HG03280 (cell line): ENCODE results near the gene RPL6.
"Not testable (repeated sequence)": the region's sequence is repeated elsewhere in the genome, so short reads cannot be mapped to it uniquely, and the experiment has no call there.

Experiments
- ATAC-seq: cut with Tn5 transposase; IDR thresholded peaks from one replicate; pipeline ENCODE4 v1.9.1; 2021; ENCODE audit warnings: mild to moderate bottlenecking, moderate library complexity; ENCODE audit not compliant: unreplicated experiment

The RPL6 gene

GRCh38 chr12:112420740-112421139 is 11.3 kb upstream of the RPL6 start:
- no peak for ATAC-seq

GRCh38 chr12:112419297-112420133 is 10.1 kb upstream of the RPL6 start:
- ATAC-seq = peak; percentile 49

GRCh38 chr12:112418608-112419296 is 9.3 kb upstream of the RPL6 start, which contains the start of gene PTPN11:
Gene PTPN11 (plus strand): TSS chr12:112418947. CDS start chr12:112419112, 165 bp downstream.
- ATAC-seq = peak; percentile 78

- ATAC-seq = no peak
Observed at GRCh38 chr12:112418273-112418607, 8.8 kb upstream of the RPL6 start.

- not testable (repeated sequence) for ATAC-seq
Observed at GRCh38 chr12:112415457-112415856, 6.1 kb upstream of the RPL6 start.

- ATAC-seq = no peak
Observed at GRCh38 chr12:112413855-112414625, 4.6 kb upstream of the RPL6 start.

- ATAC-seq = no peak
Observed at GRCh38 chr12:112409906-112410244, 470 bp upstream of the RPL6 start.

- no peak for ATAC-seq
Observed at GRCh38 chr12:112408621-112409020, 784 bp downstream of the RPL6 start.

- not testable (repeated sequence) for ATAC-seq
Observed at GRCh38 chr12:112407683-112408082, 1.7 kb downstream of the RPL6 start.

GRCh38 chr12:112406519-112407488 is 2.6 kb downstream of the RPL6 start:
- no peak for ATAC-seq

GRCh38 chr12:112401903-112402498 is 7.4 kb downstream of the RPL6 start:
- no peak for ATAC-seq

GRCh38 chr12:112401054-112401453 is 8.4 kb downstream of the RPL6 start:
- no peak for ATAC-seq

GRCh38 chr12:112393328-112393727 is 16.1 kb downstream of the RPL6 start:
- no peak for ATAC-seq

GRCh38 chr12:112389922-112390654 is 19.3 kb downstream of the RPL6 start:
- ATAC-seq = not testable (repeated sequence)

GRCh38 chr12:112389228-112389627 is 20.2 kb downstream of the RPL6 start:
- ATAC-seq = no peak

GRCh38 chr12:112386726-112387125 is 22.7 kb downstream of the RPL6 start:
- ATAC-seq = no peak

- no peak for ATAC-seq
Observed at GRCh38 chr12:112382866-112383265, 26.5 kb downstream of the RPL6 start.

GRCh38 chr12:112381883-112382796 is 27.3 kb downstream of the RPL6 start, which contains the start of gene HECTD4:
Gene HECTD4 (minus strand): TSS chr12:112382431. CDS start chr12:112382128, 303 bp downstream.
- peak; percentile 93 for ATAC-seq
